Stimulated activated naive B cell treated with anti-CD40 and anti-IgM and Interleukin-4, amounts not matched to agents 10 μg/mL and 1 μg/mL and 100 μg/mL, for 72 hours (primary cell): Measurements from ENCODE around the gene RXRA.
A peak's percentile ranks its signal among the peaks of the same experiment; 100 is the strongest.

Source experiments
- ATAC-seq, 2 donors: fragments of 150-1000 bp; cut with Tn5 transposase; replicated peaks; 2 replicates each; pipeline ENCODE4 v1.10.0; 2021; ENCODE audit warnings: moderate library complexity in 1 of 2
- DNase-seq: peaks from one replicate; pipeline ENCODE4 v3.0.0; 2021
- H3K27ac Mint-ChIP-seq: one replicate; pipeline ENCODE4 v1.8.0; 2022; ENCODE audit warnings: mild to moderate bottlenecking, mixed read lengths
- H3K27me3 Mint-ChIP-seq, 2 donors: one replicate each; pipeline ENCODE4 v1.8.0; 2022; ENCODE audit warnings: mixed read lengths in 2 of 2
- H3K36me3 Mint-ChIP-seq, 2 donors: one replicate each; pipeline ENCODE4 v1.8.0; 2022; ENCODE audit warnings: mixed read lengths in 2 of 2, mild to moderate bottlenecking in 1 of 2
- H3K4me1 Mint-ChIP-seq, 2 donors: one replicate each; pipeline ENCODE4 v1.8.0; 2022; ENCODE audit warnings: mixed read lengths in 2 of 2, mild to moderate bottlenecking in 1 of 2
- H3K4me3 Mint-ChIP-seq, 2 donors: one replicate each; pipeline ENCODE4 v1.8.0; 2022; ENCODE audit warnings: mild to moderate bottlenecking in 2 of 2, mixed read lengths in 2 of 2, moderate library complexity in 1 of 2
- H3K9me3 Mint-ChIP-seq, 2 donors: one replicate each; pipeline ENCODE4 v1.8.0; 2022; ENCODE audit warnings: mixed read lengths in 2 of 2, mild to moderate bottlenecking in 1 of 2

RXRA gene

GRCh38 chr9:134360897-134361296 lies 34.6 kb downstream of the RXRA start:
- peaks cover 0 to 5% of the 10 kb centered on the region in 2 donors for H3K27me3 Mint-ChIP-seq
- DNase-seq (no peak), ATAC-seq (no peak)
- H3K4me1 Mint-ChIP-seq, result peaks cover 2 to 4% of the 10 kb centered on the region in 2 donors
- H3K36me3 Mint-ChIP-seq, result no peaks in the 10 kb centered on the region
- H3K27ac Mint-ChIP-seq, result no peak overlapping the region
- no peak overlapping the region for H3K4me3 Mint-ChIP-seq
- no peaks in the 10 kb centered on the region for H3K9me3 Mint-ChIP-seq

- no peak for DNase-seq
- H3K4me3 Mint-ChIP-seq, result no peak overlapping the region
- no peaks in the 10 kb centered on the region for H3K36me3 Mint-ChIP-seq
- peaks cover 2 to 4% of the 10 kb centered on the region in 2 donors for H3K4me1 Mint-ChIP-seq
- H3K27me3 Mint-ChIP-seq, result peaks cover 0 to 5% of the 10 kb centered on the region in 2 donors
- no peak overlapping the region for H3K27ac Mint-ChIP-seq
- no peaks in the 10 kb centered on the region for H3K9me3 Mint-ChIP-seq
- ATAC-seq, result no peak
Observed at GRCh38 chr9:134361426-134361825, 35.2 kb downstream of the RXRA start.

- H3K4me3 Mint-ChIP-seq, result no peak overlapping the region
- no peak for DNase-seq
Observed at GRCh38 chr9:134361843-134362414, 35.7 kb downstream of the RXRA start.

GRCh38 chr9:134363450-134363849 lies 37.2 kb downstream of the RXRA start:
- Mint-ChIP-seq H3K4me3 (no peak overlapping the region), H3K27ac (no peak overlapping the region), H3K36me3 (no peaks in the 10 kb centered on the region), H3K27me3 (peaks cover 12 to 13% of the 10 kb centered on the region in 2 donors), H3K4me1 (peaks cover 4 to 5% of the 10 kb centered on the region in 2 donors), H3K9me3 (no peaks in the 10 kb centered on the region)
- DNase-seq (no peak), ATAC-seq (peak in 1 of 2 donors; percentile 26)

More at GRCh38 chr9:134361843-134362414, 35.7 kb downstream of the RXRA start:
- Mint-ChIP-seq H3K4me1 (peaks cover 2 to 4% of the 10 kb centered on the region in 2 donors), H3K9me3 (no peaks in the 10 kb centered on the region), H3K27ac (peak overlapping the region; percentile 54), H3K36me3 (no peaks in the 10 kb centered on the region), H3K27me3 (peaks cover 4 to 9% of the 10 kb centered on the region in 2 donors)
- ATAC-seq, result no peak

- Mint-ChIP-seq H3K27ac (no peak overlapping the region), H3K4me1 (peaks cover 4 to 7% of the 10 kb centered on the region in 2 donors), H3K27me3 (peaks cover 13 to 15% of the 10 kb centered on the region in 2 donors), H3K9me3 (no peaks in the 10 kb centered on the region), H3K36me3 (no peaks in the 10 kb centered on the region), H3K4me3 (no peak overlapping the region)
- no peak for ATAC-seq
- DNase-seq, result no peak
Observed at GRCh38 chr9:134364391-134365114, 38.3 kb downstream of the RXRA start.

GRCh38 chr9:134365115-134365596 lies 38.9 kb downstream of the RXRA start:
- no peak overlapping the region for H3K4me3 Mint-ChIP-seq
- no peaks in the 10 kb centered on the region for H3K9me3 Mint-ChIP-seq
- H3K36me3 Mint-ChIP-seq, result no peaks in the 10 kb centered on the region
- peaks cover 3 to 7% of the 10 kb centered on the region in 2 donors for H3K4me1 Mint-ChIP-seq
- H3K27ac Mint-ChIP-seq, result no peak overlapping the region
- H3K27me3 Mint-ChIP-seq, result peaks cover 13 to 15% of the 10 kb centered on the region in 2 donors
- no peak for ATAC-seq
- no peak for DNase-seq

GRCh38 chr9:134365791-134366222 lies 39.6 kb downstream of the RXRA start:
- H3K36me3 Mint-ChIP-seq, result no peaks in the 10 kb centered on the region
- H3K4me1 Mint-ChIP-seq, result peaks cover 0 to 9% of the 10 kb centered on the region in 2 donors
- H3K4me3 Mint-ChIP-seq, result no peak overlapping the region
- H3K27me3 Mint-ChIP-seq, result peaks cover 13 to 15% of the 10 kb centered on the region in 2 donors
- DNase-seq (no peak), ATAC-seq (peak in 1 of 2 donors; percentile 52)
- no peak overlapping the region for H3K27ac Mint-ChIP-seq
- H3K9me3 Mint-ChIP-seq, result no peaks in the 10 kb centered on the region

GRCh38 chr9:134366223-134367031 lies 40.2 kb downstream of the RXRA start:
- no peaks in the 10 kb centered on the region for H3K9me3 Mint-ChIP-seq
- H3K4me1 Mint-ChIP-seq, result peaks cover 0 to 9% of the 10 kb centered on the region in 2 donors
- H3K27me3 Mint-ChIP-seq, result peaks cover 13 to 15% of the 10 kb centered on the region in 2 donors
- H3K27ac Mint-ChIP-seq, result no peak overlapping the region
- peak in 1 of 2 donors; percentile 45 for ATAC-seq
- H3K36me3 Mint-ChIP-seq, result no peaks in the 10 kb centered on the region
- no peak for DNase-seq
- H3K4me3 Mint-ChIP-seq, result no peak overlapping the region

GRCh38 chr9:134367061-134367460 lies 40.8 kb downstream of the RXRA start:
- ATAC-seq (no peak), DNase-seq (no peak)
- Mint-ChIP-seq H3K36me3 (no peaks in the 10 kb centered on the region), H3K27me3 (peaks cover 13 to 15% of the 10 kb centered on the region in 2 donors), H3K27ac (no peak overlapping the region), H3K9me3 (no peaks in the 10 kb centered on the region), H3K4me3 (no peak overlapping the region), H3K4me1 (peaks cover 0 to 9% of the 10 kb centered on the region in 2 donors)

GRCh38 chr9:134367791-134368490 lies 41.7 kb downstream of the RXRA start:
- Mint-ChIP-seq H3K4me3 (no peak overlapping the region), H3K36me3 (no peaks in the 10 kb centered on the region), H3K27me3 (peaks cover 13 to 15% of the 10 kb centered on the region in 2 donors), H3K4me1 (peaks cover 0 to 9% of the 10 kb centered on the region in 2 donors), H3K9me3 (no peaks in the 10 kb centered on the region), H3K27ac (no peak overlapping the region)
- no peak for ATAC-seq
- DNase-seq, result no peak

GRCh38 chr9:134368571-134368970 lies 42.3 kb downstream of the RXRA start:
- no peaks in the 10 kb centered on the region for H3K36me3 Mint-ChIP-seq
- peaks cover 0 to 9% of the 10 kb centered on the region in 2 donors for H3K4me1 Mint-ChIP-seq
- DNase-seq, result no peak
- ATAC-seq, result no peak
- H3K4me3 Mint-ChIP-seq, result no peak overlapping the region
- no peaks in the 10 kb centered on the region for H3K9me3 Mint-ChIP-seq
- no peak overlapping the region for H3K27ac Mint-ChIP-seq
- peaks cover 13 to 15% of the 10 kb centered on the region in 2 donors for H3K27me3 Mint-ChIP-seq

GRCh38 chr9:134369416-134370212 lies 43.4 kb downstream of the RXRA start:
- no peak overlapping the region for H3K4me3 Mint-ChIP-seq

GRCh38 chr9:134370213-134370492 lies 43.9 kb downstream of the RXRA start:
- Mint-ChIP-seq H3K27me3 (peaks cover 13 to 21% of the 10 kb centered on the region in 2 donors), H3K4me1 (peaks cover 9 to 15% of the 10 kb centered on the region in 2 donors), H3K36me3 (no peaks in the 10 kb centered on the region), H3K27ac (no peak overlapping the region), H3K4me3 (no peak overlapping the region), H3K9me3 (no peaks in the 10 kb centered on the region)
- ATAC-seq, result no peak
- DNase-seq, result no peak

More at GRCh38 chr9:134369416-134370212, 43.4 kb downstream of the RXRA start:
- H3K9me3 Mint-ChIP-seq, result no peaks in the 10 kb centered on the region
- DNase-seq, result no peak
- peaks cover 13 to 15% of the 10 kb centered on the region in 2 donors for H3K27me3 Mint-ChIP-seq
- ATAC-seq, result no peak
- no peaks in the 10 kb centered on the region for H3K36me3 Mint-ChIP-seq
- peaks cover 4 to 9% of the 10 kb centered on the region in 2 donors for H3K4me1 Mint-ChIP-seq
- H3K27ac Mint-ChIP-seq, result no peak overlapping the region
